ENCODE results near the gene SLC18A3.

The SLC18A3 gene

GRCh38 chr10:49596493-49596809 is 13.7 kb upstream of the SLC18A3 start:
- DNase-seq = no peak

- DNase-seq = no peak
These were observed 13.3 kb upstream of the SLC18A3 start for GRCh38 chr10:49596836-49597235.

GRCh38 chr10:49597426-49598163 is 12.5 kb upstream of the SLC18A3 start:
- DNase-seq = no peak

- DNase-seq = no peak
These were observed 11.8 kb upstream of the SLC18A3 start for GRCh38 chr10:49598164-49598856.

GRCh38 chr10:49598986-49599385 is 11.1 kb upstream of the SLC18A3 start:
- no peak for DNase-seq

GRCh38 chr10:49599546-49599945 is 10.6 kb upstream of the SLC18A3 start:
- no peak for DNase-seq

GRCh38 chr10:49600046-49600445 is 10.1 kb upstream of the SLC18A3 start:
- no peak for DNase-seq

GRCh38 chr10:49600781-49601400 is 9.2 kb upstream of the SLC18A3 start:
- no peak for DNase-seq

- DNase-seq = no peak
These were observed 8.3 kb upstream of the SLC18A3 start for GRCh38 chr10:49601857-49602256.

- DNase-seq = no peak
These were observed 7.6 kb upstream of the SLC18A3 start for GRCh38 chr10:49602380-49603023.

GRCh38 chr10:49605216-49605938 is 4.7 kb upstream of the SLC18A3 start:
- DNase-seq = peak in 1 of 14 donors; percentile 26

GRCh38 chr10:49605939-49606509 is 4.1 kb upstream of the SLC18A3 start:
- DNase-seq = no peak

- DNase-seq = peak in 5 of 14 donors; percentile 9 to 47 (median 16)
These were observed 3.1 kb upstream of the SLC18A3 start for GRCh38 chr10:49606981-49607535.

- DNase-seq = no peak
These were observed 1.7 kb upstream of the SLC18A3 start for GRCh38 chr10:49608166-49609005.

GRCh38 chr10:49609006-49609282 is 1.2 kb upstream of the SLC18A3 start:
- no peak for DNase-seq

- DNase-seq = no peak
These were observed 612 bp upstream of the SLC18A3 start for GRCh38 chr10:49609283-49610113.

- no peak for DNase-seq
These were observed 502 bp downstream of the SLC18A3 start for GRCh38 chr10:49610458-49611165.

- DNase-seq = no peak
These were observed 1.2 kb downstream of the SLC18A3 start for GRCh38 chr10:49611166-49611815.
